GM19043 (cell line): ENCODE data around the gene LOXL1.

Source experiments
- ATAC-seq: cut with Tn5 transposase; IDR thresholded peaks from one replicate; pipeline ENCODE4 v1.9.1; 2021; ENCODE audit warnings: low read depth; ENCODE audit not compliant: unreplicated experiment

LOXL1 gene, protein sequence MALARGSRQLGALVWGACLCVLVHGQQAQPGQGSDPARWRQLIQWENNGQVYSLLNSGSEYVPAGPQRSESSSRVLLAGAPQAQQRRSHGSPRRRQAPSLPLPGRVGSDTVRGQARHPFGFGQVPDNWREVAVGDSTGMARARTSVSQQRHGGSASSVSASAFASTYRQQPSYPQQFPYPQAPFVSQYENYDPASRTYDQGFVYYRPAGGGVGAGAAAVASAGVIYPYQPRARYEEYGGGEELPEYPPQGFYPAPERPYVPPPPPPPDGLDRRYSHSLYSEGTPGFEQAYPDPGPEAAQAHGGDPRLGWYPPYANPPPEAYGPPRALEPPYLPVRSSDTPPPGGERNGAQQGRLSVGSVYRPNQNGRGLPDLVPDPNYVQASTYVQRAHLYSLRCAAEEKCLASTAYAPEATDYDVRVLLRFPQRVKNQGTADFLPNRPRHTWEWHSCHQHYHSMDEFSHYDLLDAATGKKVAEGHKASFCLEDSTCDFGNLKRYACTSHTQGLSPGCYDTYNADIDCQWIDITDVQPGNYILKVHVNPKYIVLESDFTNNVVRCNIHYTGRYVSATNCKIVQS

GRCh38 chr15:73926219-73927002 lies at the start of gene LOXL1:
TSS of gene LOXL1 (plus strand) at chr15:73926462. CDS start at chr15:73926784, 322 bp downstream.
- ATAC-seq = no peak

DNA sequence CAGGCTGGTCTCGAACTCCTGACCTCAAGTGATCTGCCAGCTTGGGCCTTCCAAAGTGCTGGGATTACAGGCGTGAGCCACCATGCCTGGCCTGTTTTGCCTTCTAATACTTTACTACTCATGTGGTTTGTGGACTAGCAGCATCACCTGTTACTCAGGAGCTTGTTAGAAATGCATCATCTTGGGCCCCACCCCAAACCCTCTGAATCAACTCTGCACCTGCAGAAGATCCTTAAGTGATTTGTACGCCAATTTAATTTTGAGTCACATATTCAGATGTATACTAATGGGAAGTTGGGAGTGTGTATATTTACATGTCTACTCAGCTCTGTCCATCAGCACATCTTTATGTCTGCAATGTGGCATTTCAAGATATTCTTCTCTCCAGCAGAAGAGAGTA lies 46.8 kb upstream of the LOXL1 start:
- no peak for ATAC-seq

- no peak for ATAC-seq
These were observed 44.5 kb upstream of the LOXL1 start for GRCh38 chr15:73881579-73882320.

DNA sequence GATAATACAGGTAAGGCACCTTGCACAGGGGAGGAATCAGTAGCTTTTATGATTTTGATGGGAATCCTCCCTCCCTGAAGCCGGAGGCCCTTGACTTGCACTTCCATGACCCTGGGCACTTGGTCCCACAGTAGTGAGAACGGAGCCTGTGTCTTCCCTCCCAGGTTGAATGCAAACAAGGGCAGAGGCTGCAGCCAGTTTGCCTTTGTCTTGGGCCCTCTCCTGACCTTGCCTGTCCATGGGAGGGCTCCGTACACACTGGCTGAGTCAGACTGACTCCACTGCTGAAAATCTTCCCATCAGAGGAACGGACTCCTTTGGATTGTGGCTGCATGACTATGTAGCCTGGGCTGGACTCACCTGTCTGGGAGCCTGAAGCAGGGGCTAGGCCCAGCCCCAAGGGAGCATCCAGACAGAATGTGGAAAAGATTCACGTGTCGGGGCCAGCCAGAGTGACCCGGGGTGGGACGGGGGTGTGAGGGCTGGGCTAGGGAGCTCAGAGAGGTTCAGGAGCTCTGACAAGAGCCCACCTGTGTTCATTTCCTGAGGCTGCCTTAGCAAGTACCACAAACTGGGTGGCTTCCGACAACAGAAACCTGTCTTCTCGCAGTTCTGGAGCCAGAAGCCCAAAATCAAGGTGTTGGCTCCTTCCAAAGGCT lies 43.4 kb upstream of the LOXL1 start:
- no peak for ATAC-seq

DNA sequence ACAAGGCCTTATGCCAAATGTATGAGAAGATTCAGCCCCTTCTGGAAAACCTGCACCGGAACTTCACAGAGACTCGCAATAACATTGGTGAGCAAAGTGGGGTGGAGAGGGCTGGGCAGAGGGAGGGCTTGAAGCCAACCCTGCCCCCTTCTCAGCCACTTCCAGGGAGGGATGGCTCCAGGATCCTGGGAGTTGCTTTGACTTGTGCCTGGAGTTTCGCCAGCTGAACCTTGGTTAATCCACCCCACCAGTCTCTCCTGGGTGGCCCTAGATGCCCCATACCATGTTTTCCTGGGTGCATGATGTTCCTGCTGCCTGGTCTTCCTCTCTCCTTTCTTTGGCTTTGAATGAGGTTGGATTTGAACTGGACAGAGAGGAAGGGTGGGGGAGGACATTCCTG lies 42.1 kb upstream of the LOXL1 start:
- no peak for ATAC-seq

GRCh38 chr15:73885954-73886700 lies 40.1 kb upstream of the LOXL1 start:
- ATAC-seq = no peak

- no peak for ATAC-seq
These were observed 39.4 kb upstream of the LOXL1 start for GRCh38 chr15:73886717-73887345.

- ATAC-seq = no peak
These were observed 38.8 kb upstream of the LOXL1 start for GRCh38 chr15:73887481-73887880.

- no peak for ATAC-seq
These were observed 37.8 kb upstream of the LOXL1 start for GRCh38 chr15:73888224-73889041.

DNA sequence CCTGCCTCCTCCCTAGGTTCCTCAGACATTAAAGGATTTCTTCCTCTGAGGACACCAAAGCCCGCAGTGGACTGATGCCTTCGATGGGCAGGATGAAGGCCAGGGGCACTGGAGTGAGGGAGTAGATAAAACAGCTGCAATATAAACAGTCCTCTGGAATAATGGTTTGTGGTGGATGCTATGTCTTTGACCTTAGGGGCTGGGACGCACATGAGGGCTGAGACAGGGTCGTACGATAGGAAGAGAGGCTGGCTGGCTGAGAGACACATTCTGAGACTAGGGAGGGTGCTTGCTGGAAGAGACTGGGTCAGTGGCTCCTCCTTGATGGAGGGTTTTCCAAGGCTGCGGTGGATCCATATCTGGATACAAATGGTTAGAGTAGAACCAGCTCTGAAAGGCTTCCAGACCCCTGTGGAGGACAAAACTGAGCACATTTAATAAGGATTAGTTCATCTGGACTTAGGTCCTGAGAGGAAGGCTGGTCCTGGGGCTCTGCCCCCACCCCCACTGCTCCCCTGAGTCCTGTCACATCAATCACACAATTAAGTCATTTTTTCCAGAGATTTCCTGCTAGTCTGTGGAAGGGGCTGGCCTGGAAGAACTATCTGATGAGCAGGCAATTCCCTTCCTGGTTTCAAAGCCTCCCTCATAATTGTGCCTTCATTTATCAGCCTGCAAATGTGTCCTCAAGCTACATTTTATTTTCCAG lies 37.1 kb upstream of the LOXL1 start:
- ATAC-seq = no peak

- ATAC-seq = no peak
These were observed 36.5 kb upstream of the LOXL1 start for GRCh38 chr15:73889762-73890124.

GRCh38 chr15:73891328-73892315 lies 34.6 kb upstream of the LOXL1 start:
- no peak for ATAC-seq

DNA sequence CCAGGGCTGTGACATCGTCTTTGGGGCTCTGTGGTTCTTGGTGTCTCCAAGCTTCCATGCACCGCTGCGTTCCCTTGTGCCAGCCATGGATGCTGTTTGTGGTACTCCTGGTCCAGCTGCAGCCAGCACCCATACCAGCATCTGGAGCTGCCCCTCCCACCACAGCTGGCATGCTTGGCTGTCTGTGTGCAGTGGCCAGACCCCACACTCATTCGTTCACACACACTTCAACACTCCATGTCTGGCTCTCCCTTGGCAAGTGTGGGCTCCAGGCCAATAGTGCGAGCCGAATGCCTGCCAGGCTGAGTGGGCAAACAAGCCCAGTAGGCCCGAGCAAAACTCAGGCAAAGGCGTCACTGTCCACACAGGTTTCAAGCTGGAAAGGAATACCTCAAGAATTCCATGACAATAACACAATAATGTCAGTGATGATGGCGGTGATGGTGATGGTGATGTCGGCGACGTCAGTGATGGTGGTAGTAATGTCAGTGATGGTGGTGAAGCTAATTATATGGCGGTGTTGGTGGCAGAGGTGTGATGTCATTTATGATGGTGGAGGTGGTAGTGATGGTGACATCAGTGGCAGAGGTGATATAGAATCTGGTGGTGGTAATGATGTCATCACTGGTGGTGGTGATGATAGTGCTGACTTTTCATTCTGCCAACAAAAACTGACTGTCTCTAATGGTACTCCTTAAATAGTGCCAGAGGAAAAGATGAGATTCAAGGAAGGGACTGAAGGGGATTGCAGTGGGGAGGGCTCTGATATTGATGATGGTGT lies 33.6 kb upstream of the LOXL1 start:
- ATAC-seq = no peak

- no peak for ATAC-seq
These were observed 32.0 kb upstream of the LOXL1 start for GRCh38 chr15:73894133-73894814.
